HL-60 (cell line): ENCODE results near the gene KANSL1.

Experiments used
- TF ChIP-seq, protein P1 (sequence below): IDR thresholded peaks from one replicate; pipeline ENCODE4 v1.5.1; 2011; ENCODE audit warnings: low read length, control low read depth, inconsistent platforms; ENCODE audit not compliant: insufficient read depth
- TF ChIP-seq, protein P2 (sequence below): IDR thresholded peaks from 2 replicates; pipeline ENCODE4 v1.6.1; 2012; ENCODE audit warnings: low read depth; ENCODE audit not compliant: insufficient replicate concordance

- TF ChIP-seq, protein P1, sequence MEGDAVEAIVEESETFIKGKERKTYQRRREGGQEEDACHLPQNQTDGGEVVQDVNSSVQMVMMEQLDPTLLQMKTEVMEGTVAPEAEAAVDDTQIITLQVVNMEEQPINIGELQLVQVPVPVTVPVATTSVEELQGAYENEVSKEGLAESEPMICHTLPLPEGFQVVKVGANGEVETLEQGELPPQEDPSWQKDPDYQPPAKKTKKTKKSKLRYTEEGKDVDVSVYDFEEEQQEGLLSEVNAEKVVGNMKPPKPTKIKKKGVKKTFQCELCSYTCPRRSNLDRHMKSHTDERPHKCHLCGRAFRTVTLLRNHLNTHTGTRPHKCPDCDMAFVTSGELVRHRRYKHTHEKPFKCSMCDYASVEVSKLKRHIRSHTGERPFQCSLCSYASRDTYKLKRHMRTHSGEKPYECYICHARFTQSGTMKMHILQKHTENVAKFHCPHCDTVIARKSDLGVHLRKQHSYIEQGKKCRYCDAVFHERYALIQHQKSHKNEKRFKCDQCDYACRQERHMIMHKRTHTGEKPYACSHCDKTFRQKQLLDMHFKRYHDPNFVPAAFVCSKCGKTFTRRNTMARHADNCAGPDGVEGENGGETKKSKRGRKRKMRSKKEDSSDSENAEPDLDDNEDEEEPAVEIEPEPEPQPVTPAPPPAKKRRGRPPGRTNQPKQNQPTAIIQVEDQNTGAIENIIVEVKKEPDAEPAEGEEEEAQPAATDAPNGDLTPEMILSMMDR = no peak
- TF ChIP-seq, protein P2, sequence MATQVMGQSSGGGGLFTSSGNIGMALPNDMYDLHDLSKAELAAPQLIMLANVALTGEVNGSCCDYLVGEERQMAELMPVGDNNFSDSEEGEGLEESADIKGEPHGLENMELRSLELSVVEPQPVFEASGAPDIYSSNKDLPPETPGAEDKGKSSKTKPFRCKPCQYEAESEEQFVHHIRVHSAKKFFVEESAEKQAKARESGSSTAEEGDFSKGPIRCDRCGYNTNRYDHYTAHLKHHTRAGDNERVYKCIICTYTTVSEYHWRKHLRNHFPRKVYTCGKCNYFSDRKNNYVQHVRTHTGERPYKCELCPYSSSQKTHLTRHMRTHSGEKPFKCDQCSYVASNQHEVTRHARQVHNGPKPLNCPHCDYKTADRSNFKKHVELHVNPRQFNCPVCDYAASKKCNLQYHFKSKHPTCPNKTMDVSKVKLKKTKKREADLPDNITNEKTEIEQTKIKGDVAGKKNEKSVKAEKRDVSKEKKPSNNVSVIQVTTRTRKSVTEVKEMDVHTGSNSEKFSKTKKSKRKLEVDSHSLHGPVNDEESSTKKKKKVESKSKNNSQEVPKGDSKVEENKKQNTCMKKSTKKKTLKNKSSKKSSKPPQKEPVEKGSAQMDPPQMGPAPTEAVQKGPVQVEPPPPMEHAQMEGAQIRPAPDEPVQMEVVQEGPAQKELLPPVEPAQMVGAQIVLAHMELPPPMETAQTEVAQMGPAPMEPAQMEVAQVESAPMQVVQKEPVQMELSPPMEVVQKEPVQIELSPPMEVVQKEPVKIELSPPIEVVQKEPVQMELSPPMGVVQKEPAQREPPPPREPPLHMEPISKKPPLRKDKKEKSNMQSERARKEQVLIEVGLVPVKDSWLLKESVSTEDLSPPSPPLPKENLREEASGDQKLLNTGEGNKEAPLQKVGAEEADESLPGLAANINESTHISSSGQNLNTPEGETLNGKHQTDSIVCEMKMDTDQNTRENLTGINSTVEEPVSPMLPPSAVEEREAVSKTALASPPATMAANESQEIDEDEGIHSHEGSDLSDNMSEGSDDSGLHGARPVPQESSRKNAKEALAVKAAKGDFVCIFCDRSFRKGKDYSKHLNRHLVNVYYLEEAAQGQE = no peak
These were observed 189.1 kb downstream of the KANSL1 start for GRCh38 chr17:46003907-46004748.
